Prostate gland (tissue), 2 donors: ENCODE results near the gene DEAF1.

ENCODE experiments used
- POLR2A ChIP-seq: fragments of 450-650 bp; IDR thresholded peaks from one replicate; pipeline ENCODE4 v1.6.1; 2016; ENCODE audit warnings: antibody characterized with exemption, mild to moderate bottlenecking
- TF ChIP-seq, protein P1 (sequence below), 4 experiments: fragments of 200-600 bp in 2 of 4; fragments of 450-650 bp in 2 of 4; sonication (generic) in 2 of 4; IDR thresholded peaks; 1 replicate in 3 of 4; 2 replicates in 1 of 4; pipeline ENCODE4 v1.5.1; 2016 to 2019; ENCODE audit warnings: antibody characterized with exemption in 4 of 4, mild to moderate bottlenecking in 2 of 4, moderate library complexity in 2 of 4

- TF ChIP-seq, protein P1, sequence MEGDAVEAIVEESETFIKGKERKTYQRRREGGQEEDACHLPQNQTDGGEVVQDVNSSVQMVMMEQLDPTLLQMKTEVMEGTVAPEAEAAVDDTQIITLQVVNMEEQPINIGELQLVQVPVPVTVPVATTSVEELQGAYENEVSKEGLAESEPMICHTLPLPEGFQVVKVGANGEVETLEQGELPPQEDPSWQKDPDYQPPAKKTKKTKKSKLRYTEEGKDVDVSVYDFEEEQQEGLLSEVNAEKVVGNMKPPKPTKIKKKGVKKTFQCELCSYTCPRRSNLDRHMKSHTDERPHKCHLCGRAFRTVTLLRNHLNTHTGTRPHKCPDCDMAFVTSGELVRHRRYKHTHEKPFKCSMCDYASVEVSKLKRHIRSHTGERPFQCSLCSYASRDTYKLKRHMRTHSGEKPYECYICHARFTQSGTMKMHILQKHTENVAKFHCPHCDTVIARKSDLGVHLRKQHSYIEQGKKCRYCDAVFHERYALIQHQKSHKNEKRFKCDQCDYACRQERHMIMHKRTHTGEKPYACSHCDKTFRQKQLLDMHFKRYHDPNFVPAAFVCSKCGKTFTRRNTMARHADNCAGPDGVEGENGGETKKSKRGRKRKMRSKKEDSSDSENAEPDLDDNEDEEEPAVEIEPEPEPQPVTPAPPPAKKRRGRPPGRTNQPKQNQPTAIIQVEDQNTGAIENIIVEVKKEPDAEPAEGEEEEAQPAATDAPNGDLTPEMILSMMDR (IDR thresholded peaks at IDR 0.05) = no peak
- no peak for TF ChIP-seq POLR2A
Observed at GRCh38 chr11:617912-618682, 76.9 kb downstream of the DEAF1 start.
